NB4 (cell line): ENCODE measurements around the gene ZFYVE28.

Experiments
- DNase-seq: peaks from one replicate; pipeline ENCODE4 v3.0.0; 2010; ENCODE audit warnings: low read depth
- H3K4me3 ChIP-seq: one replicate; pipeline ENCODE4 v1.5.1; 2011; ENCODE audit warnings: mild to moderate bottlenecking, low read depth, low read length, moderate library complexity
- MYC ChIP-seq: IDR thresholded peaks from 2 replicates; pipeline ENCODE4 v1.6.1; 2011; ENCODE audit warnings: low read depth, low read length
- POLR2A ChIP-seq: IDR thresholded peaks from 2 replicates; pipeline ENCODE4 v1.6.1; 2011; ENCODE audit warnings: mild to moderate bottlenecking; ENCODE audit not compliant: insufficient read length; ENCODE audit errors: extremely low read depth
- TF ChIP-seq, protein P1 (sequence below): IDR thresholded peaks from one replicate; pipeline ENCODE4 v1.5.1; 2012; ENCODE audit warnings: low read depth, low read length
- TF ChIP-seq, protein P2 (sequence below): IDR thresholded peaks from 2 replicates; pipeline ENCODE4 v1.6.1; 2011; ENCODE audit warnings: low read depth, low read length

Gene ZFYVE28

DNA sequence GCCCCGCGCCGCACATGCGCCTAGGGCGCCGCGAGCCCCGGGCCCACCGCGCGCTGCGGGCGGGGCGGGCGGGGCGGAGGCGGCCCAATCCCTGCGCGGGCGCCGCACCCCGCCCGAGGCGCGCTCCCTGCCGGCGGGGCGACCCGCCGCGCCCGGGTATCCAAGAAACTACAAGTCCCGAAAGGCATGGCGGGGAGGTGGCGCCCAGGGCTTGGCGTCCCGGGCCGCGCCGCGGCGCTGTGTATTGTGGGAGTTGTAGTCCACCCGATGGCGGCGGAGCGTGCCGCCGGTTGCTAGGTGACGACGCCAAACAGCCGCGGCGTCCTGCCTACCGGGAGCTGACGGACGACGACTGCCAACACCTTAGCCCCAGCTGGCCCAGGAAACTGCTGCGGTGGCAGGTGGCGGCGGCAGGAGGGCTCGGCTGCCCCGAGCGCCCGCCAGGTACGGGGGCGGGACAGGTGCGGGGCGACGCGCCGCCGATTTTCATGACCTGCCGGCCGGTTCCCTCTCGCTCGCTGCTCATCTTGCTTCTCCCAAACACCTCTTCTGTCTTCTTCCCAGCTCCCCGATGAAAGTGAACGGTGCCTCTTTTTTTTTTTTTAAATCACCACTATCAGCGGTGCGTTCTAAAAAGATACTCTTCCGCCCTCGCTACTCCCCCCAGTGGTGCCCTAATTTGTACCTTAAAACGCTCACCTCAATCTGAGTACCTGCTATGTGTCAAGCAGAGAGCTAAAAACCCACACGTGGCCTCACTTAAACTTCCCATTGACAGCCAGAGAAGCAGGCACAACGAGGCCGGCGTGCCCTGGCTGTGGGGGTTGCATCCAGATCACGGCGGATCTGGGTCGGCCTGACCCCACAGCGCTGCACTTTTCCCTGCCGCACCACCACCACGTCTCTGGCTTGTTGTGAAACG lies 466 bp upstream of the ZFYVE28 start, which contains the start of gene CFAP99:
Gene CFAP99, plus strand, starts transcription at position 306 of the 922 bp plus-strand sequence.
- TF ChIP-seq, protein P1, sequence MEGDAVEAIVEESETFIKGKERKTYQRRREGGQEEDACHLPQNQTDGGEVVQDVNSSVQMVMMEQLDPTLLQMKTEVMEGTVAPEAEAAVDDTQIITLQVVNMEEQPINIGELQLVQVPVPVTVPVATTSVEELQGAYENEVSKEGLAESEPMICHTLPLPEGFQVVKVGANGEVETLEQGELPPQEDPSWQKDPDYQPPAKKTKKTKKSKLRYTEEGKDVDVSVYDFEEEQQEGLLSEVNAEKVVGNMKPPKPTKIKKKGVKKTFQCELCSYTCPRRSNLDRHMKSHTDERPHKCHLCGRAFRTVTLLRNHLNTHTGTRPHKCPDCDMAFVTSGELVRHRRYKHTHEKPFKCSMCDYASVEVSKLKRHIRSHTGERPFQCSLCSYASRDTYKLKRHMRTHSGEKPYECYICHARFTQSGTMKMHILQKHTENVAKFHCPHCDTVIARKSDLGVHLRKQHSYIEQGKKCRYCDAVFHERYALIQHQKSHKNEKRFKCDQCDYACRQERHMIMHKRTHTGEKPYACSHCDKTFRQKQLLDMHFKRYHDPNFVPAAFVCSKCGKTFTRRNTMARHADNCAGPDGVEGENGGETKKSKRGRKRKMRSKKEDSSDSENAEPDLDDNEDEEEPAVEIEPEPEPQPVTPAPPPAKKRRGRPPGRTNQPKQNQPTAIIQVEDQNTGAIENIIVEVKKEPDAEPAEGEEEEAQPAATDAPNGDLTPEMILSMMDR, result peak; percentile 35
- TF ChIP-seq MYC (peak; percentile 81), POLR2A (no peak)
- TF ChIP-seq, protein P2, sequence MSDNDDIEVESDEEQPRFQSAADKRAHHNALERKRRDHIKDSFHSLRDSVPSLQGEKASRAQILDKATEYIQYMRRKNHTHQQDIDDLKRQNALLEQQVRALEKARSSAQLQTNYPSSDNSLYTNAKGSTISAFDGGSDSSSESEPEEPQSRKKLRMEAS, result no peak; the same call in 1 of the 2 replicates
- DNase-seq, result peak; percentile 97
- peak within 1 kb of the TSS; percentile 65 for H3K4me3 ChIP-seq

DNA sequence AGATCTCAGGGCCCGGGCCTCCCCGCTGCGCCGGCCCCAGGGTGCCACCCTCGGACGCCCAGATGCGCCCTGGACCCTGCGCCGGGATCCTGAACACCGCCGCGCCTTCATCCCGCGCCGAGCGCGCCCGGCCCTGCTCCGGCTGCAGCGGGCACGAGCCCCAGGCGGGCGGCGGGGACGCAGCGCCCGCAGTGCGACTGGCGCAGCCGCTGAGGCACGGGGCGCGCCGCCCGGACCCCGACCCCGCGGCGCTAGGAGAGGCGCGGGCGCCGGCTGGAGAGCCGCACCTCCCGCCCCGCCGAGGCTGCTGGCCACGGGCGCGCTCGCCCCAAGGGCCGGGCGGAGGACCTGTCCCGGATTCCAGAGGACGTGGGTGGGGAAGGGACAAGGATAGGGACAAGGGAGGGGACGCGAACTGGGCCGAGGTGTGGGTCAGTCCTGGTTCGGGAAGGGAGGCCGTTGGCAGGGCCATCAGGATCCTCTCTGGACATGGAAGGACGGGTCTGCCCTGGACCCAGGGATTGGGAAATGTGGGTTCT lies 1.1 kb downstream of the ZFYVE28 start:
- no peak for DNase-seq
- peak overlapping the region; percentile 65 for H3K4me3 ChIP-seq
- TF ChIP-seq, protein P1, result no peak
- TF ChIP-seq POLR2A (no peak), MYC (no peak)
- TF ChIP-seq, protein P2, result no peak

DNA sequence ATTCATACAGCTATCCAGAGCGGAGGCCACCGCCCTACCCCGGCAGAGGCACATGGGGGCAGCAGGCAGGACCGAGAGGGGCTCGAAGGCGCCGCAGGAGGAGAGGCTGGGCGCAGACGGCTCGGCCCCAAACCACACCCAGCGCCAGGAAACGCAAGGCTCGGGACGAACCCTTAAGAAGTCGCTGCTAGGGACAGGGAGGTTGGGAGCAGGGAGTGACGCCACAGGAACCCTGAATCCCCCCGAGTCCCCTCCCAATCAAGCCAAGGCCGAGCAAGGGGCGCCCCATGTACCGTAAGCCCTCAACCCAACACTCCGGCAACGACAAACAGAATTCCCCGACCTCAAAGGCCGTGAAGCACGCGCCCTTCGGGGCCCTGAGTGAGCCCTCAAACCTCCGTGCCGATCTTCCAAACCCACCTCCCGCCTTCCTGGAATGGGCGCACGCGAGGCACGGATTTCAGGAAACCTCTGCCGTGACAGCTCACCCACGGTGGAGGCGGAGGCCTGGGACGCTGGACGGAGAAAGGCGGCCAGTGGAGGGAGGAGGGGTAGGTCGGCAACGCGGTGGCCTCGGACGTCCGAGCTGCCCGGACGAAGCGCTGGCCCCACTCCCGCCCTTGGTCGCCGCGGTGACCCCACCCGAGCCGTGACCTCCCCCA lies 1.8 kb downstream of the ZFYVE28 start:
- H3K4me3 ChIP-seq, result peak overlapping the region; percentile 21
- TF ChIP-seq MYC (no peak), POLR2A (no peak)
- TF ChIP-seq, protein P1, result no peak
- TF ChIP-seq, protein P2, result no peak
- peak; percentile 54 for DNase-seq

DNA sequence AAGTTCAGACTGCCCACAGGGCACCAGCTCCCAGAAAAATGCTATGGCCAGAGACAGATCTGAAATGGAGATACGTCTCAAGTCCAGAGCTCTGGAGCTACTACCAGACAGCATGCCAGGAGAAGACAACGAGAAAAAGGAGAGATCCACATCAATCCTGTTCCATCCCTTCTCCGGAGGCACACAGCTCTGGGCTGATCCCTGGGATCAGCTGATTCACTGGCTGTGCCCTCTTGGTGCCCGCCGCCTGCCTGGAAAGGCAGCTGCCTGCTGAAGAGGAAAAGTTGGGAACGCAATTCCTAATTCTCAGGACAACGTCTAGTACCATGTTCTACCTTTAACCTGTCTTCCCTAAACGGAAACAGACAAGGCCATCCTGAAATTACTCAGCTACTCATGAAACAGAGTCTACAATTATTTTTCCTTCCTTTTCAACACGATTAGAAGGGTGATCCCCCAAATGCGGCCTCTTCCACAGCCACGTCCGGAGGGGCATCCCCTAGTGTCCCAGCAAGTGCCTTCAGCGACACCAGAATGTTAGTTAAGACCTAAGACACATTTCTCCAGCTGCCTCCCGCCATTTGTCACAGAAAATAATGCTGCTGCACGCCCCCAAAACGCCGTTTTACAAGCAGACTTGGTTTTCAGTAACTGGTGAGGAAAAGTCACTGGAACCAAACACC lies 2.4 kb downstream of the ZFYVE28 start:
- no peak for DNase-seq
- TF ChIP-seq, protein P2, result no peak
- TF ChIP-seq POLR2A, result no peak
- TF ChIP-seq, protein P1, result no peak
- TF ChIP-seq MYC, result no peak
- H3K4me3 ChIP-seq, result no peak overlapping the region

DNA sequence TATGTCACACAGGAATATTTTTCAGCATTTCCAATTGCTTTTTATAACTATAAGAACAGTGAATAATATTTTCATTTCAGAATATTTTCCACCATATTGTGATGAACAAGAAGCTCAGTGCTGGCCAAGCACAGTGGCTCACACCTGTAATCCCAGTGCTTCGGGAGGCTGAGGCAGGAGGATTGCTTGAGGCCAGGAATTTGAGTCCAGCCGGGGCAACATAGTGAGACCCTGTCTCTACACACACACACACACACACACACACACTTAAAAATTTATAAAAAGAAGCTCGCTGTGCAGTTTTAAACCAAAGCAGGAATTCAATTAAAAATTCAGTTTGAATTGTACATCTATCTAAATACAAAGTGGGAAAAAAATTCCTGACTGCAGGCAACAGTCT lies 3.2 kb downstream of the ZFYVE28 start:
- no peak for DNase-seq
- H3K4me3 ChIP-seq, result no peak overlapping the region
- TF ChIP-seq POLR2A (no peak), MYC (no peak)
- TF ChIP-seq, protein P1, result no peak
- TF ChIP-seq, protein P2, result no peak
